ENCODE results near the gene PCDHAC2. TPM values are rescaled to one million over a fixed set of nuclear protein-coding genes. Genes with fewer than 3 reads are reported as not detected.

The PCDHAC2 gene
- not detected for total RNA-seq

GRCh38 chr5:140966293-140967225, at the start of gene PCDHAC2:
TSS of gene PCDHAC2 (plus strand) at chr5:140966476. CDS start at chr5:140966767, 291 bp downstream.
- Mint-ChIP-seq H3K27ac (no peak within 1 kb of the TSS), H3K27me3 (ENCODE audit: low read depth) (peaks cover 15% of the 10 kb centered on the region), H3K4me3 (no peak within 1 kb of the TSS), H3K36me3 (ENCODE audit: low read depth) (peaks cover 2% of the 10 kb centered on the region), H3K9me3 (ENCODE audit: insufficient read depth) (no peaks in the 10 kb centered on the region), H3K4me1 (ENCODE audit: low read depth) (no peaks in the 10 kb centered on the region)
- POLR2A ChIA-PET: no interaction called here
- ATAC-seq: no peak
- CTCF ChIA-PET: no interaction called here
- DNase-seq: no peak

- Mint-ChIP-seq H3K36me3 (ENCODE audit: low read depth) (peaks cover 2% of the 10 kb centered on the region), H3K27ac (no peak overlapping the region), H3K9me3 (ENCODE audit: insufficient read depth) (no peaks in the 10 kb centered on the region), H3K4me1 (ENCODE audit: low read depth) (no peaks in the 10 kb centered on the region), H3K27me3 (ENCODE audit: low read depth) (peaks cover 24% of the 10 kb centered on the region), H3K4me3 (no peak overlapping the region)
- ChIA-PET POLR2A (no interaction called here), CTCF (no interaction called here)
- DNase-seq (no peak), ATAC-seq (no peak)
Observed at GRCh38 chr5:140923601-140924000, 42.7 kb upstream of the PCDHAC2 start.

DNA sequence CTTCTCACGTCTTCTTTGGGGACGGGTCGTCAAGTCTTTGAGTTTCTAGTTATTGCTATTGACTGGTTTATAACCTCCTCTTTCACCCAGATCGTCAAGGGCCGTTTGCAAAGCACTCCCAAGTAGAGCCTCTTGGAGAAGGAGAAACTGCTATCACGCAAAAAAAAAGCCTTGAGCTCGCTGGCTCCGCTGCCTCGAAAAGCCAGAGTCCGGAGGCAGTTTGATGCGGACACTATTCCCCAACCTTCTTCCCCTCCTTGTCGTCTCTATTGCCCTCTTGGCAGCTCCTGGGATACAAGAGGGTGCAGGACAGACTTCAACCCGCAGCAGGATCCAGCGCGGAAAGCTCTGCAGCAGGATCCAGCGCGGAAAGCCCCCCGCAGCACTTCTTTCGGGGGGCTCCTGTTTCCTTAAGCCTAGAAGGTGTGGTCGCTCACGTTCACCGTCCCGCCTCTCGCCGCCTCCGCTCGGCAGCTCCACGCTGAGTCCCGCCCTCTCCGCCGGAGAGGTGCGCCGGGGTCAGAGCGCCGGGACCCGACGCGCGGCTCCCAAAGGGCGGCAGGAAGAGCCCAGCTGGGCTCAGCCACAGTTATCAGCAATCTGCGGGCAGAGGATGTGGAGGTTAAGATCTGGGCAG, 40.4 kb upstream of the PCDHAC2 start, which contains the start of gene PCDHAC1:
Gene PCDHAC1, plus strand, starts transcription at position 494 of the 637 bp plus-strand sequence. CDS start 594 bp downstream, outside the sequence.
- Mint-ChIP-seq H3K4me3 (no peak within 1 kb of the TSS), H3K27me3 (ENCODE audit: low read depth) (peaks cover 24% of the 10 kb centered on the region), H3K9me3 (ENCODE audit: insufficient read depth) (peaks cover 4% of the 10 kb centered on the region), H3K4me1 (ENCODE audit: low read depth) (no peaks in the 10 kb centered on the region), H3K36me3 (ENCODE audit: low read depth) (peaks cover 2% of the 10 kb centered on the region), H3K27ac (peak within 1 kb of the TSS; percentile 37)
- POLR2A ChIA-PET: no interaction called here
- CTCF ChIA-PET: no interaction called here
- ATAC-seq (no peak), DNase-seq (no peak)

GRCh38 chr5:140926443-140927227, 39.6 kb upstream of the PCDHAC2 start:
- Mint-ChIP-seq H3K27me3 (ENCODE audit: low read depth) (peaks cover 24% of the 10 kb centered on the region), H3K36me3 (ENCODE audit: low read depth) (peaks cover 2% of the 10 kb centered on the region), H3K9me3 (ENCODE audit: insufficient read depth) (peaks cover 4% of the 10 kb centered on the region), H3K27ac (peak overlapping the region; percentile 30), H3K4me1 (ENCODE audit: low read depth) (no peaks in the 10 kb centered on the region), H3K4me3 (no peak overlapping the region)
- ChIA-PET CTCF (no interaction called here), POLR2A (no interaction called here)
- ATAC-seq: no peak
- DNase-seq: no peak

- no peak for ATAC-seq
- ChIA-PET POLR2A (no interaction called here), CTCF (no interaction called here)
- peaks cover 24% of the 10 kb centered on the region for H3K27me3 Mint-ChIP-seq (ENCODE audit: low read depth)
- H3K4me1 Mint-ChIP-seq (ENCODE audit: low read depth): no peaks in the 10 kb centered on the region
- no peak for DNase-seq
- peaks cover 2% of the 10 kb centered on the region for H3K36me3 Mint-ChIP-seq (ENCODE audit: low read depth)
- peak overlapping the region; percentile 30 for H3K27ac Mint-ChIP-seq
- H3K9me3 Mint-ChIP-seq (ENCODE audit: insufficient read depth): peaks cover 4% of the 10 kb centered on the region
- no peak overlapping the region for H3K4me3 Mint-ChIP-seq
Observed at GRCh38 chr5:140927228-140927573, 39.1 kb upstream of the PCDHAC2 start.

- no peaks in the 10 kb centered on the region for H3K4me1 Mint-ChIP-seq (ENCODE audit: low read depth)
- no peak for DNase-seq
- ChIA-PET CTCF (no interaction called here), POLR2A (no interaction called here)
- no peaks in the 10 kb centered on the region for H3K27me3 Mint-ChIP-seq (ENCODE audit: low read depth)
- no peak overlapping the region for H3K27ac Mint-ChIP-seq
- no peaks in the 10 kb centered on the region for H3K36me3 Mint-ChIP-seq (ENCODE audit: low read depth)
- no peak overlapping the region for H3K4me3 Mint-ChIP-seq
- no peaks in the 10 kb centered on the region for H3K9me3 Mint-ChIP-seq (ENCODE audit: insufficient read depth)
- ATAC-seq: no peak
Observed at GRCh38 chr5:140934964-140935606, 31.2 kb upstream of the PCDHAC2 start.

DNA sequence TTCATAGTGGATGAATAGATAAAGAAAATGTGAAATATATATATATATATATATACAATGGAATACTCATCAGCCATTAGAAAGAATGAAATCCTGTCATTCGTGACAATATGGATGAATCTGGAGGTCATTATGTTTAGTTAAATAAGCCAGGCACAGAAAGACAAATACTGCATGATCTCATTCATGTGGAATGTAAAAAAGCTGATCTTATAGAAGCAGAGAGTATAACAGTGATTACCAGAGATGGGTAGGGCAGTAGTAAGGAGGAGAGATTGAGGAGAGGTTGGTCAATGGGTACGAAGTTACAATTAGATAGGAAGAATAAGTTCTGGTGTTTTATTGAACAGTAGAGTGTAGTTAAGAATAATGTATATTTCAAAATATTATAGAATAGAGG, 19.7 kb upstream of the PCDHAC2 start:
- Mint-ChIP-seq H3K27ac (no peak overlapping the region), H3K27me3 (ENCODE audit: low read depth) (no peaks in the 10 kb centered on the region), H3K36me3 (ENCODE audit: low read depth) (no peaks in the 10 kb centered on the region), H3K4me3 (no peak overlapping the region), H3K9me3 (ENCODE audit: insufficient read depth) (no peaks in the 10 kb centered on the region), H3K4me1 (ENCODE audit: low read depth) (no peaks in the 10 kb centered on the region)
- ChIA-PET POLR2A (no interaction called here), CTCF (no interaction called here)
- DNase-seq: no peak
- no peak for ATAC-seq

DNA sequence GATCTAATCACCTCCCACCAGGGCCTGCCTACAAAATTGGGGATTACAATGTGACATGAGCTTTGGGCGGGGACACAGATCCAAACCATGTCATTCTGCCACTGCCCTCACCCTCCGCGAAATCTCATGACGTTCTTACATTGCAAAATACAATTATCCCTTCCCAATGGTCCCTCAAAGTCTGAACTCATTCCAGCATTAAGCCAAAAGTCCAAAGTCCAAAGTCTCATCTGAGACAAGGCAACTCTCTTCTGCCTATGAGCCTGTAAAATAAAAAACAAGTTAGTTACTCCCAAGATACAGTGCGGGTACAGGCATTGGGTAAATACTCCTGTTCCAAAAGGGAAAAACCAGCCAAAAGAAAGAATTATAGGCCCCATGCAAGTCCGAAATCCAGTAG, 14.6 kb upstream of the PCDHAC2 start:
- H3K4me3 Mint-ChIP-seq: no peak overlapping the region
- ATAC-seq: no peak
- CTCF ChIA-PET: no interaction called here
- no peak overlapping the region for H3K27ac Mint-ChIP-seq
- H3K9me3 Mint-ChIP-seq (ENCODE audit: insufficient read depth): no peaks in the 10 kb centered on the region
- H3K36me3 Mint-ChIP-seq (ENCODE audit: low read depth): no peaks in the 10 kb centered on the region
- POLR2A ChIA-PET: no interaction called here
- DNase-seq: no peak
- H3K4me1 Mint-ChIP-seq (ENCODE audit: low read depth): no peaks in the 10 kb centered on the region
- no peaks in the 10 kb centered on the region for H3K27me3 Mint-ChIP-seq (ENCODE audit: low read depth)

- POLR2A ChIA-PET: no interaction called here
- H3K36me3 Mint-ChIP-seq (ENCODE audit: low read depth): no peaks in the 10 kb centered on the region
- ATAC-seq (no peak), DNase-seq (no peak)
- no peak overlapping the region for H3K4me3 Mint-ChIP-seq
- H3K27me3 Mint-ChIP-seq (ENCODE audit: low read depth): no peaks in the 10 kb centered on the region
- H3K4me1 Mint-ChIP-seq (ENCODE audit: low read depth): no peaks in the 10 kb centered on the region
- H3K9me3 Mint-ChIP-seq (ENCODE audit: insufficient read depth): no peaks in the 10 kb centered on the region
- CTCF ChIA-PET: no interaction called here
- H3K27ac Mint-ChIP-seq: no peak overlapping the region
Observed at GRCh38 chr5:140953234-140953633, 13.0 kb upstream of the PCDHAC2 start.

DNA sequence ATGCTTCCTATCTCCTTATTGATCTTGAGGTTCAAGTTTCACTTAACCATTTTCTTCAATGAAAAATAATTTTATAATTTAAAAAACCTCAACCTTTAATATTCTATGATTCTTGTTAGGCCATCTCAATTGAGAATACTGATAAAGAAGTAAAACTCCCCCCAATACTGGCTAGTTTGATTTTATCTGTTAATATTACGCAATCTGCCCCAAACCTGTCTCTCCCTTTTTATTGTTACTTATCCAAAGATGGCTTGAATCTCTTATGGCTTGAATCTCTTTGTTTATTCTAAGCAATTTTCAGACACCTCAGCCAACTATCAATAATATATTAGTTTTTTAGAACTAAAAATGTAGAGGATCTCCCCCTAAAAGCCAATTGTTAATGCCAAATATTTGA, 4.1 kb upstream of the PCDHAC2 start:
- Mint-ChIP-seq H3K9me3 (ENCODE audit: insufficient read depth) (no peaks in the 10 kb centered on the region), H3K27me3 (ENCODE audit: low read depth) (peaks cover 12% of the 10 kb centered on the region)

DNA sequence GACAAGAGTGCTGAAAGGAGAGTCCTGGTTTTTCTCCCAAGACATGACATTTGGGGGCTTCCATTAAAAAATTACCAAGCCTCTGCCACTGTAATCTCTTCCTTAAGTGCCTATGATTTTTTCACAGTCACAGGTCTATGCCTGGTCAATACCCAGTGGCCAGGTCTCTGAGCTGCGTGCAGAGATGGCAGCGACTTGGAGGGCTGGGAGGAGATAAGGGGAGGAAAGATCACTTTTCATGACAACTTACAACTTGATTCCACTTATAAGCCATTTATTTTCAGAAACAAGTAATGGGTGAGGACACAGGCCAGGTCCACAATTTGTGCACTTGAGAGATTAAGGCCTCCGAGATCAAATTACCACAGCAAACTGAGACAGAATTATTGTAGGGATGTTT, 1.9 kb upstream of the PCDHAC2 start:
- H3K36me3 Mint-ChIP-seq (ENCODE audit: low read depth): peaks cover 2% of the 10 kb centered on the region
- CTCF ChIA-PET: no interaction called here
- peaks cover 15% of the 10 kb centered on the region for H3K27me3 Mint-ChIP-seq (ENCODE audit: low read depth)

More for the DNA sequence above, 4.1 kb upstream of the PCDHAC2 start:
- POLR2A ChIA-PET: no interaction called here
- H3K4me1 Mint-ChIP-seq (ENCODE audit: low read depth): no peaks in the 10 kb centered on the region
- H3K36me3 Mint-ChIP-seq (ENCODE audit: low read depth): peaks cover 2% of the 10 kb centered on the region
- ATAC-seq (no peak), DNase-seq (no peak)
- no peak overlapping the region for H3K4me3 Mint-ChIP-seq
- CTCF ChIA-PET: no interaction called here
- H3K27ac Mint-ChIP-seq: no peak overlapping the region

DNA sequence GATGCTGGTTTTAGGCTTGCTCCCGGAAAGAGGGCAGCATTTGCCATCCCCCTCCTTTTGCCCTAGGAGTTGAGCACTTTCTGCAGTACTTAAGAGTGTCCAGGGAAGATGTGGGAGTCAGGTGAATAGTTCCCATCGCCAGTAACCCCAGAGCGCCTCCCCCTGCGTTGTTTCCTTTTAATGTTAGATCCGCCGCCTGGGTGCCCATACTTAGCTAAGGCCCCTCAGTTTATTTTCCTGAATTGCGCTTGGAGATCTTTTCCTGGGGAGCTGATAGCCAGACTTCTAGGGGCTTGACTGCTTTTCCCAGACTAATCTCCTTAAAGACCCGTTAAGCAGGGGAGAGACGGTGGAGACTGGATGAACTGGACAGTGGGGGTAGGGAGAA, 377 bp upstream of the PCDHAC2 start:
- Mint-ChIP-seq H3K27me3 (ENCODE audit: low read depth) (peaks cover 15% of the 10 kb centered on the region), H3K9me3 (ENCODE audit: insufficient read depth) (no peaks in the 10 kb centered on the region), H3K36me3 (ENCODE audit: low read depth) (peaks cover 2% of the 10 kb centered on the region), H3K4me1 (ENCODE audit: low read depth) (no peaks in the 10 kb centered on the region), H3K27ac (no peak overlapping the region), H3K4me3 (no peak overlapping the region)
- no peak for DNase-seq
- POLR2A ChIA-PET: no interaction called here
- CTCF ChIA-PET: no interaction called here
- ATAC-seq: no peak

More for the DNA sequence above, 1.9 kb upstream of the PCDHAC2 start:
- no peak overlapping the region for H3K4me3 Mint-ChIP-seq
- no peaks in the 10 kb centered on the region for H3K9me3 Mint-ChIP-seq (ENCODE audit: insufficient read depth)
- H3K4me1 Mint-ChIP-seq (ENCODE audit: low read depth): no peaks in the 10 kb centered on the region
- DNase-seq (no peak), ATAC-seq (no peak)
- H3K27ac Mint-ChIP-seq: no peak overlapping the region
- POLR2A ChIA-PET: no interaction called here

Measured in activated CD8-positive, alpha-beta T cell treated with anti-CD3 and anti-CD28 coated beads, Interleukin-2, amount 10 ng/mL, durations not matched to agents 7 days and 5 days (primary cell).